Mesenchymal stem cell (in vitro differentiated cells and primary cell): ENCODE measurements around the gene SYT8.

Experiments
- DNase-seq: peaks from one replicate; pipeline ENCODE4 v3.0.0-alpha.2; 2013
- H2AFZ ChIP-seq: one replicate; pipeline ENCODE4 v1.6.1; 2013; ENCODE audit warnings: low read depth, mild to moderate bottlenecking, control low read depth, inconsistent platforms, low read length, moderate library complexity
- H2AK5ac ChIP-seq: 2 replicates; pipeline ENCODE4 v1.6.1; 2013; ENCODE audit warnings: low read length, moderate library complexity, mild to moderate bottlenecking, inconsistent platforms; ENCODE audit not compliant: severe bottlenecking
- H2BK120ac ChIP-seq: one replicate; pipeline ENCODE4 v1.6.1; 2013; ENCODE audit warnings: low read depth, mild to moderate bottlenecking, inconsistent platforms, low read length, moderate library complexity
- H2BK12ac ChIP-seq, 2 experiments: one replicate each; pipeline ENCODE4 v1.6.1; 2013; ENCODE audit warnings: inconsistent platforms in 2 of 2, low read length in 2 of 2, mild to moderate bottlenecking in 2 of 2, moderate library complexity in 2 of 2, control low read depth in 1 of 2
- H2BK15ac ChIP-seq: one replicate; pipeline ENCODE4 v1.6.1; 2013; ENCODE audit warnings: mild to moderate bottlenecking, low read depth, inconsistent platforms; ENCODE audit not compliant: poor library complexity, severe bottlenecking
- H2BK5ac ChIP-seq: 2 replicates; pipeline ENCODE4 v1.6.1; 2013; ENCODE audit warnings: low read depth, mild to moderate bottlenecking, low read length, control low read depth, inconsistent platforms; ENCODE audit not compliant: poor library complexity, severe bottlenecking
- H3K14ac ChIP-seq, 2 experiments: one replicate each; pipeline ENCODE4 v1.6.1; 2013; ENCODE audit warnings: inconsistent platforms in 2 of 2, low read length in 2 of 2, control low read depth in 1 of 2, mild to moderate bottlenecking in 1 of 2, moderate library complexity in 1 of 2
- H3K18ac ChIP-seq, 2 experiments: one replicate each; pipeline ENCODE4 v1.6.1; 2013; ENCODE audit warnings: inconsistent platforms in 2 of 2, low read length in 2 of 2, control low read depth in 1 of 2, low read depth in 1 of 2, mild to moderate bottlenecking in 1 of 2
- H3K23ac ChIP-seq, 2 experiments: one replicate each; pipeline ENCODE4 v1.6.1; 2013; ENCODE audit warnings: inconsistent platforms in 2 of 2, low read length in 2 of 2, mild to moderate bottlenecking in 2 of 2, moderate library complexity in 2 of 2, control low read depth in 1 of 2
- H3K27ac ChIP-seq: 2 replicates; pipeline ENCODE4 v1.5.1; 2013; ENCODE audit warnings: mild to moderate bottlenecking, moderate library complexity, low read length, control low read depth, inconsistent platforms; ENCODE audit not compliant: poor library complexity, severe bottlenecking
- H3K27me3 ChIP-seq, 2 experiments: 2 replicates each; pipeline versions ENCODE4 v1.6.1 to v1.7.0; 2013; ENCODE audit warnings: low read length in 2 of 2, mild to moderate bottlenecking in 2 of 2, moderate library complexity in 2 of 2, control low read depth in 1 of 2, inconsistent platforms in 1 of 2; ENCODE audit not compliant: control insufficient read depth in 1 of 2, insufficient read depth in 1 of 2
- H3K36me3 ChIP-seq, 2 experiments: 2 replicates each; pipeline versions ENCODE4 v1.6.1 to v1.7.0; 2013; ENCODE audit warnings: low read length in 2 of 2, control low read depth in 1 of 2, inconsistent platforms in 1 of 2, low read depth in 1 of 2, mild to moderate bottlenecking in 1 of 2; ENCODE audit not compliant: insufficient read depth in 2 of 2, control insufficient read depth in 1 of 2
- H3K4ac ChIP-seq, 2 experiments: one replicate each; pipeline ENCODE4 v1.6.1; 2013; ENCODE audit warnings: inconsistent platforms in 2 of 2, low read length in 2 of 2, mild to moderate bottlenecking in 2 of 2, moderate library complexity in 2 of 2, control low read depth in 1 of 2, low read depth in 1 of 2
- H3K4me1 ChIP-seq: 2 replicates; pipeline ENCODE4 v1.6.1; 2013; ENCODE audit warnings: low read depth, low read length, control low read depth; ENCODE audit not compliant: control insufficient read depth, insufficient read depth
- H3K4me2 ChIP-seq: 2 replicates; pipeline ENCODE4 v1.6.1; 2013; ENCODE audit warnings: low read length, mild to moderate bottlenecking, inconsistent platforms; ENCODE audit not compliant: poor library complexity, severe bottlenecking
- H3K4me3 ChIP-seq, 2 experiments: 2 replicates each; pipeline versions ENCODE4 v1.5.1 to v1.7.0; 2013; ENCODE audit warnings: low read length in 2 of 2, mild to moderate bottlenecking in 2 of 2, control low read depth in 1 of 2, low read depth in 1 of 2; ENCODE audit not compliant: insufficient read depth in 1 of 2
- H3K79me1 ChIP-seq: replicated peaks from 2 replicates; pipeline ENCODE4 v1.6.1; 2013; ENCODE audit warnings: mild to moderate bottlenecking, control low read depth, low read length, inconsistent platforms; ENCODE audit not compliant: poor library complexity, severe bottlenecking
- H3K9ac ChIP-seq: 2 replicates; pipeline ENCODE4 v1.7.0; 2013; ENCODE audit warnings: mild to moderate bottlenecking, low read length, moderate library complexity
- H3K9me3 ChIP-seq: 2 replicates; pipeline ENCODE4 v1.7.0; 2013; ENCODE audit warnings: mild to moderate bottlenecking, low read length; ENCODE audit not compliant: control insufficient read depth
- H4K8ac ChIP-seq: one replicate; pipeline ENCODE4 v1.6.1; 2013; ENCODE audit warnings: inconsistent platforms, mild to moderate bottlenecking, low read length, moderate library complexity
- H4K91ac ChIP-seq: one replicate; pipeline ENCODE4 v1.6.1; 2013; ENCODE audit warnings: mild to moderate bottlenecking, low read length, inconsistent platforms
- WGBS: methylation state at CpG from one replicate; pipeline ENCODE4 v1.1.7; 2013; ENCODE audit warnings: mixed read lengths; 5-methylcytosine and 5-hydroxymethylcytosine counted together

Gene SYT8

GRCh38 chr11:1852271-1852876 lies 17.6 kb downstream of the SYT8 start:
- H3K4me3 ChIP-seq: peak overlapping the region in 1 of 2 experiments; percentile 1
- H2BK15ac ChIP-seq: no peak overlapping the region
- H4K8ac ChIP-seq: no peak overlapping the region
- no peak overlapping the region for H3K27ac ChIP-seq
- no peaks in the 10 kb centered on the region for H3K36me3 ChIP-seq
- no peaks in the 10 kb centered on the region for H3K9me3 ChIP-seq
- no peak overlapping the region for H3K9ac ChIP-seq
- H2BK12ac ChIP-seq: no peak overlapping the region
- peaks cover 18% of the 10 kb centered on the region for H3K4me1 ChIP-seq
- H2BK120ac ChIP-seq: no peak overlapping the region
- H3K4ac ChIP-seq: no peak overlapping the region
- no peak overlapping the region for H3K23ac ChIP-seq
- no peak overlapping the region for H3K14ac ChIP-seq
- WGBS: 87% methylated on average over 21 of the region's 25 CpGs
- H3K18ac ChIP-seq: no peak overlapping the region
- H2BK5ac ChIP-seq: no peak overlapping the region
- no peak overlapping the region for H4K91ac ChIP-seq
- H3K27me3 ChIP-seq: peaks cover 5 to 21% of the 10 kb centered on the region in 2 experiments
- H3K79me1 ChIP-seq: no peaks in the 10 kb centered on the region
- no peak overlapping the region for H2AK5ac ChIP-seq
- no peak for DNase-seq
- H3K4me2 ChIP-seq: no peak overlapping the region
- H2AFZ ChIP-seq: no peak overlapping the region

GRCh38 chr11:1852877-1853276 lies 18.1 kb downstream of the SYT8 start, which contains the start of gene LSP1:
Gene LSP1, plus strand, starts transcription at chr11:1853084. Its CDS starts 61 bp downstream, at chr11:1853145.
- H4K8ac ChIP-seq: no peak within 1 kb of the TSS
- H2BK12ac ChIP-seq: no peak within 1 kb of the TSS
- no peak within 1 kb of the TSS for H3K27ac ChIP-seq
- no peak within 1 kb of the TSS for H3K14ac ChIP-seq
- no peak within 1 kb of the TSS for H2AK5ac ChIP-seq
- H3K27me3 ChIP-seq: peaks cover 5 to 21% of the 10 kb centered on the region in 2 experiments
- H4K91ac ChIP-seq: peak within 1 kb of the TSS; percentile 12
- no peak within 1 kb of the TSS for H2BK15ac ChIP-seq
- H3K18ac ChIP-seq: no peak within 1 kb of the TSS
- H3K4me2 ChIP-seq: no peak within 1 kb of the TSS
- H3K79me1 ChIP-seq: no peaks in the 10 kb centered on the region
- no peak within 1 kb of the TSS for H3K23ac ChIP-seq
- DNase-seq: no peak
- H3K4me3 ChIP-seq: peak within 1 kb of the TSS in 1 of 2 experiments; percentile 1
- H3K9me3 ChIP-seq: no peaks in the 10 kb centered on the region
- WGBS: 89% methylated on average over 17 of the region's 18 CpGs
- H3K4ac ChIP-seq: no peak within 1 kb of the TSS
- H3K9ac ChIP-seq: no peak within 1 kb of the TSS
- H3K36me3 ChIP-seq: no peaks in the 10 kb centered on the region
- H2BK5ac ChIP-seq: no peak within 1 kb of the TSS
- H2BK120ac ChIP-seq: no peak within 1 kb of the TSS
- H2AFZ ChIP-seq: no peak within 1 kb of the TSS
- peaks cover 18% of the 10 kb centered on the region for H3K4me1 ChIP-seq

- Histone ChIP-seq H3K4me3 (no peak overlapping the region), H3K23ac (no peak overlapping the region), H3K27ac (no peak overlapping the region), H3K4me2 (no peak overlapping the region), H3K14ac (no peak overlapping the region), H3K36me3 (no peaks in the 10 kb centered on the region), H2BK15ac (no peak overlapping the region), H2BK120ac (no peak overlapping the region), H3K9me3 (no peaks in the 10 kb centered on the region), H4K91ac (peak overlapping the region; percentile 12), H2AK5ac (no peak overlapping the region), H2BK12ac (no peak overlapping the region), H3K4me1 (peaks cover 16% of the 10 kb centered on the region), H4K8ac (no peak overlapping the region), H3K9ac (no peak overlapping the region), H2AFZ (no peak overlapping the region), H3K4ac (no peak overlapping the region), H2BK5ac (no peak overlapping the region), H3K79me1 (no peaks in the 10 kb centered on the region), H3K27me3 (peaks cover 5 to 21% of the 10 kb centered on the region in 2 experiments), H3K18ac (no peak overlapping the region)
- 91% methylated on average over 19 of the region's 19 CpGs for WGBS
- DNase-seq: no peak
Observed at GRCh38 chr11:1853376-1854131, 18.8 kb downstream of the SYT8 start.

GRCh38 chr11:1854132-1854948 lies 19.6 kb downstream of the SYT8 start:
- peaks cover 0 to 21% of the 10 kb centered on the region in 2 experiments for H3K27me3 ChIP-seq
- H2AK5ac ChIP-seq: no peak overlapping the region
- no peak overlapping the region for H3K9ac ChIP-seq
- H3K9me3 ChIP-seq: no peaks in the 10 kb centered on the region
- H3K4me1 ChIP-seq: peaks cover 16% of the 10 kb centered on the region
- H2BK5ac ChIP-seq: no peak overlapping the region
- 88% methylated on average over 26 of the region's 27 CpGs for WGBS
- no peaks in the 10 kb centered on the region for H3K79me1 ChIP-seq
- DNase-seq: no peak
- H3K36me3 ChIP-seq: no peaks in the 10 kb centered on the region
- no peak overlapping the region for H3K4me2 ChIP-seq
- H2BK15ac ChIP-seq: no peak overlapping the region
- H3K4me3 ChIP-seq: peak overlapping the region in 1 of 2 experiments; percentile 10
- H3K23ac ChIP-seq: no peak overlapping the region
- H3K27ac ChIP-seq: no peak overlapping the region
- H4K8ac ChIP-seq: no peak overlapping the region
- H3K18ac ChIP-seq: no peak overlapping the region
- H2AFZ ChIP-seq: no peak overlapping the region
- no peak overlapping the region for H4K91ac ChIP-seq
- no peak overlapping the region for H3K14ac ChIP-seq
- no peak overlapping the region for H2BK12ac ChIP-seq
- no peak overlapping the region for H2BK120ac ChIP-seq
- H3K4ac ChIP-seq: no peak overlapping the region
